HG03460 (cell line): ENCODE measurements around the gene FERMT3.
A peak's percentile ranks its signal among the peaks of the same experiment; 100 is the strongest.

Experiments used
- ATAC-seq: cut with Tn5 transposase; IDR thresholded peaks from one replicate; pipeline ENCODE4 v1.9.1; 2021; ENCODE audit not compliant: unreplicated experiment

FERMT3 gene

DNA sequence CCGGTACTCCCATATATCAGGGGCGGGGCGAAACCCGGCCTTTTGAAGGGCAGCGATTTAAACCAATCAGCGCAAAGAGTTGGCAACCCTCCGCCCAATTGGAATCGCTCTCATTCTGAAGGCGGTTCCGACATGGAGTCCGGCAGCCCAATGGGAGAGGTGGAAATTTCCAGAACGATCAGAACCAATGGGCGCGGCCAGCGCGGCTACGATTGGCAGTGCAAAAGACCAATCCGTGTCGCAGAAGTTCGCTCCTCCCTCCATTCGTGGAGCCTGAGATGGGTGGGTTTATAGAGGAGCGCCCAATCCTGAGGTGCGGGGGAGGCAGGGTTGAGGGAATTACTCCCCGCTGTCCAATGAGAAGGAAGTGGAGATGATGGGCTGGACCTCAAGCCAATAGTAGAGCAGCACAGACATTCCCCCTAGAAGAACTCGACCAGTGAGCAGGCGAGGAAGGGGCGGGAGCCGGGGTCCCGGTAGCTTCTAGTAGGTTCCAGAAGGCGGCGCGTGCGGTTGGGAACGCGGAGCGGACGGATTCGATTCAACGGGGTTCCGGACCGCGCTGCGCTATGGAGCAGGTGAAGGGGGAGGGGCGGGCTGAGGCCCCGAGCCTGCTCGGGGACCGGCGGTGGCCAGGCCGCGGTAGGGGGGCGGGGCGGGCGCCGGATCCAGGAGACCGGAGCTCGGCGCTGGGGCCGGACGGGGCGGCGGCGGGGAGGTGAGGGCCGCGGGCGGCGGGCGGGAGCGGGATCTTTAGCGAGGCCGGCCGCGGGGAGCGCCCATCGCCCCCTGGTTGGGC lies 20.6 kb upstream of the FERMT3 start, which contains the start of gene STIP1:
Gene STIP1, plus strand, starts transcription at position 479 of the 799 bp plus-strand sequence. Its CDS starts 91 bp downstream, at position 570.
- peak; percentile 79 for ATAC-seq

DNA sequence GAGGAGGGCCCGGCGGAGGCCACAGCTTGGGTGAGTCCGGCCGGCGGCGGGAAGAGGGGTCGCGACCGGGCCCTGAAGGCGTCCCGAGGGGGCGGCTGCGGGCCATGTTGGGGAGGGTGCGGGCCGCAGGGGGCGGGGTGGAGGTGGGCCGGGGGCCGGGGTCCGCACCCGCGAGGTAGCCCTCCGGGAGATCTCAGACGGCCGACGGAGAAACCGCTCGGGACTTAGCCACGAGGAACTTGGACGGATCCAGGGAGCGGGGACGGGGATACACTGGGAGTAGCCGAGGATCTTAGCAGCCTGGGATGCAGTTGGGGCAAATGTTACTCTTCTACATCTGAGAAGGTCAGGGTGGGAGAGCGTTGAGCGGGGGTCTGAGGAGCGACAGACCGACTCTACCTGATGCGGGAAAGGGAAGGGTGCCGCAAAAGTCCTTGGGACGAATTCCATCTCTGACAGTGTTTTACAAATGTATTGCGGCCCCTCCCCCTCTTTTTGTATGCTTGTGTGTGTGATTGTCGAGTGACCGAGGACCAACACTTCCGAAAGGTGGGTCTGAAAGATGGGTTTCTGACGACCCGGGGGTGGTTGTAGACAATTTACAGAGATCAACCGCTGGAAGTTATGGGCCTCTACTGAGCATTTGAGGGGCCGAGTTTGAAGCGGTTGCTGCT lies 19.9 kb upstream of the FERMT3 start:
- peak; percentile 0 for ATAC-seq

DNA sequence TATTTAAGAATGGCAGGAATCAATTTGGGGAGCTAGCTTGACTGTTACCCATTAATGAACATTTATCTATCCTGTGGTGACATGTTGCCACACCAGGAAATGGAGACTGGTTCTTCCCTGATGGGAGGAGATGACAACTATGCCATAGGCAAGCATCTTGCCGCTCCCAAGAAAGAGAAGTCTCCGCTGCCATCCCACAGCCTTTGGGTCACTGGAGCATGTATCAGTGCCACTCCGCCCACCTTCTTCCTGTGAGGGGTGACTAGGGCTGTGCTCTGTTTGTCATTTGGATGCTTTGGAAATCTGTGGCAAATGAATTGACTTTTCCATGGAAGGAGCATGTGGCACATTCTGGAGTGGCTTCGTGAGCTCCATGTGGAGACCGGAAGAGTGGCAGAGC lies 14.1 kb upstream of the FERMT3 start:
- no peak for ATAC-seq

DNA sequence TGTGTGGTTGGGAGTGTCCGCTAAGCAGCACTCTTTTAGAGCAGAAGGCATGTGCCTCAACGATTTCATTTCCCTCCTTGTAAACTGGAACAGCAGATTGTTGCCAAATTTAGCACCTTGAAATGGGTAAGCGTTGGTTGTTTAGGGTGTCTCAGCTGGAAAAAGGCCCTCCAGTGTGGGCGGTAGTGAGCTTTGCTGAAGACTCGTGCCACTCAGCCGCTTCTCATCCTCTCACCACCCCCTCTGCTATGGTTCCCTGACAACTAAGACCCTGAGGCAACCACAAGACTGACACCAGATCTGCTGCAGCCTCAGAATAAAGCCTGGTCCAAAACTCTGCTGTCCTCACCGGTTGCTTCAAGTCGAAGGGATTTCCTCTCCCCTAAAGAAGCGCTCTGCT lies 9.9 kb upstream of the FERMT3 start:
- ATAC-seq = no peak

DNA sequence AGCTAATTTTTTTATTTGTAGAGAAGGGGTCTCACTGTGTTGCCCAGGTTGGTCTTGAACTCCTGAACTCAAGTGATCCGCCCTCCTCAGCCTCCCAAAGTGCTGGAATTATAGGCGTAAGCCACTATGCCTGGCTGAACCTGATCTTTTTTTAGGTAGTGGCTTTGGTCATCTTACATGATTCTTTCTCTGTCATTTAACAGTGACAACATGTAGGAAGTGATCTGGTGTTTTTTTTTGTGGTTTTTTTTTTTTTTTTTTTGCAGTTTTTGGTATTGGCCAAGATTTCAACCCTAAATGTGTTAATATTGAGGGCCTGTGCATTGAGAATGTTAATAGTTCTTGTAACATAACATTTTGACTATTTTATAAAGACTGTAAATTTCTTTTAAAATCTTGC lies 8.0 kb upstream of the FERMT3 start:
- no peak for ATAC-seq

DNA sequence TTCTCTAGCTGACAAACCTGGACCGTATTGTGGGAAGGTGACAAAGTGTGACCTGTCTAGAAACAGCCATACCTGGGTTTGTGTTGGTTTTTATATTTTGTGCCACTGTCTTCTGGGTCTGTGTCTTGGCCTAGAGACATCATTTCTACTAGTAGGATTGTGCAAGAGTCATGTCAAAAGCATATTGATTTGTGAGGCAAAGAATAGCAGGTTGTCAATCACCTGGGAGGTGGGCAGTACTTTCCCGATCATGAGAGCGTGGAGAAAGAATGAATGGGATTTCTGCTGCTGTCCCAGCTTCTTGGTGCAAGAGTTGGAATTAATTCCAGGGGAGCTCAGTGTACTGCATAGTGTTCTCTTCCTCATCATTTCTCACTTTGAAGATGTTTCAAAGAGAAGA lies 5.0 kb upstream of the FERMT3 start:
- ATAC-seq = no peak

DNA sequence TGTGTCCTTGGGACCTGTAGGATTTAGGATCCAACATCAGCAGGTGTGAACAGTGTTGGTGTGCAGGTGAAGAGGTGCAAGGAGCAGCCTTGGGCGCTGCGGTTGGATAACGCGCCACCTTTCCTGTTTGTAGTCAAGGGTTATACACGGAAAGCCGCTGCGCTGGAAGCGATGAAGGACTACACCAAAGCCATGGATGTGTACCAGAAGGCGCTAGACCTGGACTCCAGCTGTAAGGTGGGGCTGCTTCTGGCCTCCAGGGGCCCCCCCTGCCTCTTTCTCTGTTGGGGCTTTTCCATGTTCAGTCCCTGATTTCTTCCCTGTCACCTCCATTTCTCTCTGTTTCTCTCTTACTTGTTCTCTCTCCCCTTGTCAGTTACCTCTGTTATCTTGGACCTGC lies 3.5 kb upstream of the FERMT3 start:
- no peak for ATAC-seq

DNA sequence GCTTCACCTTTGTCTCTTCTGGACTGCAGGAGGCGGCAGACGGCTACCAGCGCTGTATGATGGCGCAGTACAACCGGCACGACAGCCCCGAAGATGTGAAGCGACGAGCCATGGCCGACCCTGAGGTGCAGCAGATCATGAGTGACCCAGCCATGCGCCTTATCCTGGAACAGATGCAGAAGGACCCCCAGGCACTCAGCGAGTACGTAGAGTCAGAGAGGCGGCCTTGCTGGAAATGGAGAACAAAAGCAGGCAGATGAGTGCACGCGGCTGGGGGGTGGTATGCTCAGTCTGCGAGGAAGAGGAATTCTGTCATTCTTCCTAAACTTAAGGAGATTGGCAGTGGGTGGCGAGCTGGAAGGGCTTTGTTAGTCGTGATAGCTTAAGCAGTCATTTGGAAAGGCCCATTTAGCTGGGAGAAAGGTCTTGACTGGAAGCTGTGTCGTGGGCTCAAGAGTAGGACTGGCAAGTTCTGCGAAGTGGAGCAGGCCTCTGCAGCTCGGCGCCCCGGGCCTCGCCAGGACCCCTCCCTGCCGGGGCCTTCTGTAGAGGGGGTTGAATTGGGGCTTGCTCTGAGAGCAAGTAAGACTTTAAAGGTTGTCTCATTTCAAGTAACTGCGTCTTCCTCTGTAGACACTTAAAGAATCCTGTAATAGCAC lies 3.0 kb upstream of the FERMT3 start:
- no peak for ATAC-seq

DNA sequence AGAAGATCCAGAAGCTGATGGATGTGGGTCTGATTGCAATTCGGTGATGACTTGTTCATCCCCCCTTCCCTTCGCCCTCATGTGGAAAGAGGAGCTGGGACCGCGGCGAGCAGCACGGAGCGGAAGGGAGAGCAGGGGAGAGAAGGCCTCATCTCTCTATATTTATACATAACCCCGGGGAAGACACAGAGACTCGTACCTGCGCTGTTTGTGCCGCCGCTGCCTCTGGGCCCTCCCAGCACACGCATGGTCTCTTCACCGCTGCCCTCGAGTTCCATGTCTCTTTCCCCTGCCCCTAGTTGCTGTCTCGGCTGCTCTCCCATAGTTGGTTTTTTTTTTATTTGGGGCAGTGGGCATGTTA lies 2.5 kb upstream of the FERMT3 start:
- no peak for ATAC-seq

DNA sequence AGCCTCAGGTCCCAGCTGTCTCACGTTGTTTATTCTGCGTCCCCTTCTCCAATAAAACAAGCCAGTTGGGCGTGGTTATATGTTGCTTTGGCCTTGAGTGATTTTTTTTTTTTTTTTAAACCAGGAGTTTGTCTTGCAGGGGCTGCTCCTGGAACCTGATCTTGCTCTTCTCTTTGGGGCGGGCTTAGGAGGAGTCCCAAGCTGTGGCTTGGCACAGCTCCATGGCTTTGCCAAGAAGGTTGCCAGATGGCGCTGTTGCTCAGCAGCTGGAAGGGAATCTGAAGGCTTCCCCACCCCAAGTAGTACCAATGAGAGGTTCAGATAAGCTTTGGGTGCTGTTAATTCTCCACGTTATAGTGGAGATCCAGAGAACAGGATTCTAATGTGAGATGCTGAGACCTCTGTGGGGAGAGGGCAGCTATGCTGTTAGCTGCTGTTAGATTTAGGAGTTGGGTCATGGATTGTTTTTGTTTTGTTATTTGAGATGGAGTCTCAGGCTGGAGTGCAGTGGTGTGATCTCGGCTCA lies 2.0 kb upstream of the FERMT3 start:
- no peak for ATAC-seq

DNA sequence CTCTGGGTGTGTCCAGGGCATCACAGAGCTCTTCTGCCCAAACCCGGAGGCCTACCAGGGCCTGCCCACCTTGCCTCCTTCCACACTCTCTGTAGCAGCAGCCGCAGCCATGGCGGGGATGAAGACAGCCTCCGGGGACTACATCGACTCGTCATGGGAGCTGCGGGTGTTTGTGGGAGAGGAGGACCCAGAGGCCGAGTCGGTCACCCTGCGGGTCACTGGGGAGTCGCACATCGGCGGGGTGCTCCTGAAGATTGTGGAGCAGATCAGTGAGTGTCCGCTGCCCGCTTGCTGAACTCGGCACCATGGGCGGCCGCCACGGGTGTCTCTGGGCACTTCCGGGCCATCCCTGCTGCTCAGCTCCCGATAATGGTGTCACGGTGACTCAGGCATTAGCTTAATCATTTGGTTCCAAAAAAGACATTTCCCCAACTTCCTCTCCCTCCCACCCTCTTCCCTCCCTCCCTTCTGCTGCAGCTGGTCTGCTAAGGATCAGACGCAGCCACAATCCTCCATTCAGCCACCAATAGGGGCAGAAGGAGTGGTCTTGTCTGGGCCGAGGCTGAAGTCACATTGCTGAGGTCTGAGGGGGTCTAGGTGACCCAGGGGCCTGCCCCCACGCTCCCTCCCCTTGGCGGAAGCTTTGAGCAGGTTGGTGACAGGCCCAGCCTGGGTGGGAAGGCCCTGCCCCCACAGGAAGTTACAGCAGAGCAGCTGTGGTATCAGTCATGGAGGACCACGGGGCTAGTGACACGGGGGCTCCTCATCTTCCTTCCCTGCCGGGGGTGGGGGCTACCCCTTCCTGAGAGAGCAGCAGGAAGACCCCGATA lies 950 bp downstream of the FERMT3 start:
- peak; percentile 58 for ATAC-seq

DNA sequence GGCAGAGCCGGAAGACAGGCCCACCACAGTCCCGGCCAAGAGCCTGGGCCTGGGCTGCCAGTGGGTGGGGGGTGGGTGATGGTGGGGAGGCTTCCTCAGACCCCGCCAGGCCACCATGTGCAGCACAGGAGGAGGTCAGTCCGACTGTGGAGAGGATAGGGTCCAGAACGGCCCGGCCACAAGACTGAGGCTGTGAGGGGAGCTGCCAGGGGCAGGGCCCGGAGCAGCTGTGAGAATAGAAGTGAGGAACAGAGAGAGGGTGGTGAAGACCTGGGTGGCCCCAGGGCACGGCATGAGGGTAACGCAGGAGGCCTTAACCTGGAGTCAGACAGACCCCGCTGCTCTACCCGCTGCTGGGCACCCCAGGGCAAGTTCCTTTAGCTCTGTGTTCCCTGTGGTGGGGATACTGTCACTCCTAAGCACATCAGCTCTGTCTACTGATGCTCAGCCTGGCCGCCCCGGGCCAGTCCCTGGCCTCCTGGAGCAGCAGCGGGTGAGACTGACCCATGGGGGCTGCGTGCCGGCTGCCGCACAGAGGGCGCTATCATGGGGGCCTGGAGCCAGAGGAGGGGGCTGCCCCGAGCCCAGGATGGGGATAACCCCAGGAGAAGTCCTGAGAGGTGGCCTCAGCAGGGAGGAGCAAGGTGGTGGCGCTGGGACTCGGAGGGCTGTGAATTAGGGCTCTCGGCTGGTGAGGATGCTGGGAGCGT lies 1.7 kb downstream of the FERMT3 start:
- no peak for ATAC-seq

DNA sequence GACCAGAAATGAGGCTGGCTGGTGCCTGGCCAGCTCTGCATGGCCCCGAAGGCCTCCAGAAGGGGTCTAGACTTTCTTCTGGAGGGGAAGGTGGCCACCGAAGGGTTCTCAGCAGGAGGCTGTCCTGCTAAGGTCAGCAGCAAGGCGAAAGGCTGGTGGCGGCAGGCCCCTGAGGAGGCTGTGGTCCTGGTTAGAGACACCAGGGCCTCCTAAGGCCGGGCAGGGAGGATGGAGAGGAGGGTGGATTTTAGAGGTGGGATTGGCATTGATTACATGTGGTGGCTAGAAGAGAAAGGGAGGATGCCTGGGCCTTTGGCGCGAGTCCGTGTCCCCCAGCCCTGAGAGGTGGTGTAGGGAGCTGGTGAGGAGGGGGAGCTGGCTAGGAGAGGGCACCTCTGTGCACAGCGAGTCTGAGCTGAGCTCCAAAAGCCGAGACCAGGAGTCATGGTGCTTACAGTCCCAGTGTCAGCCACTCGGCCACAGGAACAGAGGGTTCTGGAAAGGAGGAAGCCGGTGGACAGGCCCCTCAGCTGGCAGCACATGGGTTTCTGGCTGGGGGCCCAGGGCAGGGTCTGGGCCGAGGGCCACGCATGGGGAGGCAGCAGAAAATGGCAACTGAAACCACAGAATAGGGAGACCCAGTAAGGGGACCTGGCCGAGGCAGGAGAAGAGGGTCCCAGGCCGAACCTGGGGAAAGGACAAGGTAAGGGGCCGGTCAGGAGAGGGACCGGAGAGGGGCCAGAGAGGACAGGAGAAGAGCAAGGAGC lies 2.5 kb downstream of the FERMT3 start:
- ATAC-seq = no peak

DNA sequence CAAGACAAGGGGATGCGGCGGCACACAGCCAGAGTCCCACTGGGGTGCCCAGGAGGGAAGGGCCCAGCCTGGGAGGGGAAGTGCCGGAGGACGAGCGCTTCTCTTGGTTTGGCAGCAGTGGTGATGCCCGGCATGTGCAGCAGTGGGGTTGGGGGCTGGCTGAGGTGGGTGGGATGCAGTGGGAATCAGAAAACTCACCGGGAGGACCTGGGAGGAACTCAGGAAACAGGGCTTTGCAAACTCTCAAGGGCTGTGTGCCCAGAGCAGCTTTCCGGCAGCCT lies 3.0 kb downstream of the FERMT3 start:
- ATAC-seq = no peak

DNA sequence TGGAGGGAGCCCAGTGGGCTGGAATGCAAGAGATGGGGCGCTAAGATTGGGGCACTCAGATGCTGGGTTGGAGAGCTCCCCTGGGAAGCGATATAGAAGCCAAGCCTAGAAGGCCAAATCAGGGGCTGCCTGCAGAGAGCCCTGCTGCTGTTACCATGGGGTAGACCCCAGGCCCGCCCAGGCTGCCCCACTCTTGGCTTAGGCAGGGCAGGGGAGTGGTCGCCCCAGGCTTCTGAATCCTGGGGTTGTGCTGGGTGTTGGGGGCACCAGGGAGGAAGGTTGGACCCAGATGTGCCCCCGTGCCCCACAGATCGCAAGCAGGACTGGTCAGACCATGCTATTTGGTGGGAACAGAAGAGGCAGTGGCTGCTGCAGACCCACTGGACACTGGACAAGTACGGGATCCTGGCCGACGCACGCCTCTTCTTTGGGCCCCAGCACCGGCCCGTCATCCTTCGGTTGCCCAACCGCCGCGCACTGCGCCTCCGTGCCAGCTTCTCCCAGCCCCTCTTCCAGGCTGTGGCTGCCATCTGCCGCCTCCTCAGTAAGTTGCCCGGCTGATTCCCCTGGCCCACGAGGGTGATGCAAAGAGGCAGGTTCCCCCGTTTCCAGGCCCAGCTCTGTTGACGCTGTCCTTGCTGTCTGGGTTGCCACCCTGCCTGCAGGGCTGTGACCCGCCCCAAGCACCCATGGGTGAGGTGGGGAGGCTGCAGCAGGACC lies 3.9 kb downstream of the FERMT3 start:
- ATAC-seq = no peak

DNA sequence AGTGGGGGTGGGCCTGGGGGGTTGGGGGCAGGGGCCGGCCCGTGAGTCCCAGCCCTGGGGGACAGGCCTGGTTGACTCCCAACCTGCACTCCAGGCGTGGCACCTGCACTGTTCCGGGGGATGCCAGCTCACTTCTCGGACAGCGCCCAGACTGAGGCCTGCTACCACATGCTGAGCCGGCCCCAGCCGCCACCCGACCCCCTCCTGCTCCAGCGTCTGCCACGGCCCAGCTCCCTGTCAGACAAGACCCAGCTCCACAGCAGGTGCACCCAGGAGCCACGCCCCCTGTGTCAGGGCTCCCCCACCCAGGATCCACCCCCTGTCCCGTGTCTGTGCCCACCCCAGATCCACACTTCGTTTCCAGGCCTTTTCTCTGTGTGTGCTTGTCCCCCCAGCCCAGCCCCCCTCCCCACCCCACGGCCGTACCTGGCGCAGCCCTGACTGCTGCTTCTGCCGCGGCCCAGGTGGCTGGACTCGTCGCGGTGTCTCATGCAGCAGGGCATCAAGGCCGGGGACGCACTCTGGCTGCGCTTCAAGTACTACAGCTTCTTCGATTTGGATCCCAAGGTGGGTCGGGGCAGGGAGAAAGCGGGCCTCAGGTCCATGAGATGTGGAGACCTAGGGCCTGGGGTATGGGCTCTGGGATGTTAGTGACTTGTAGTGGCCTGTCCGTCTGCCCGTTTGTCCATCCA lies 4.8 kb downstream of the FERMT3 start:
- ATAC-seq = no peak

DNA sequence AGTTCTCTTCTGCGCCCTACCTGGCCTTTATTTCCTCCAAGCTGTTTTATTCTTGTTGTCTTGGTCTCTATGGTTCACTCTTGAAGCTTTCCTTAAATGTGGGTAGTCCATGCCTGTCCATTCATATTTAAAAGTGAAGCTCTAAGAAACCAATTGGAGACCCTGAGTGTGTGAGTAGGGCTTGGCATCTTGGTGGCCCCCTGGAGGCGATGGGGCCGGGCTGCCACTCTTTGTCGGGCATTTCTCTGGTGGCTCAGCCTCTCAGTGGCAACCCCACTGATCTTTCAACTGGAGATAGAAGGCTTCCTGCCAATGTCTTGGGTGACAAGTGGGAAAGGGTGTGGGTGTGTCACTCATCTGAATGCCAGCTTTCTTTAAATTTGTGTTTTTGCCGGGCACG lies 10.4 kb downstream of the FERMT3 start:
- no peak for ATAC-seq

DNA sequence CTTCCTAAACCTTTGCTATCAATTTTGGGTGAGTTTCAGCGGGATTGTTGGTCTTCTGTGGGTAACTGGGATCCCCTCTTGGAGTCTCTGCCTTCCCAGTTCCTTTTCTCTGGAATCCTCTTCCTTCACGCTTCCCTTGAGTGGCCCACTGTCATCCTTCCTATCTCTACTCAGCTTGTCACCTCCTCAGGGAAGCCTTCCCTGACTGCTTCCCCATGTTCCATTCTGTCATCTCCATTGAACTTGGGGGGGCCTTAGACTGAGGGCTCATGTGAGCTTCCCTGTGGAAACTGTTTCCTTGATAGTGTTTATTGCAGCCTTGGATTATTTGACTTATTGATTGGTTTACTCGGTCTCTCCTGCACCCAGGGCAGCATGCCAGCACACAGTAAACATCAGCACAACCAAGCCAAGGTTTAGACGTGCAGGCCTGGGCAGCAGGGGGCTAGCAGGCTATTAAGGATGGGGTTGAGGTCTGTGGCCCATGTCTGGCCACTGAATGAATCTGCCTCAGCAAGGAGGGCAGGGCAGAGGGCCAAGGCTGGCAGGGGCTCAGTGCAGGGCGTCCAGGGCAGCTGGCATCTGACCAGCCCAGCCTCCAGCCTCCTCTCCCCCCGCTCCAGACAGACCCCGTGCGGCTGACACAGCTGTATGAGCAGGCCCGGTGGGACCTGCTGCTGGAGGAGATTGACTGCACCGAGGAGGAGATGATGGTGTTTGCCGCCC lies 12.3 kb downstream of the FERMT3 start:
- no peak for ATAC-seq
